Upper lobe of right lung (tissue), 1 donor: ENCODE data around the gene CD180. TPM values are rescaled to one million over a fixed set of nuclear protein-coding genes. Genes with fewer than 3 reads are reported as not detected.

Experiments
- ATAC-seq: fragments of 200-7000 bp; cut with Tn5 transposase; one replicate; pipeline ENCODE4 v1.9.1; 2020; ENCODE audit warnings: mild to moderate bottlenecking, moderate library complexity
- DNase-seq: peaks from one replicate; pipeline ENCODE4 v3.0.0-alpha.2; 2020
- H3K27ac ChIP-seq: fragments of 200-600 bp; one replicate; pipeline ENCODE4 v1.8.0; 2022
- H3K27me3 ChIP-seq: fragments of 200-600 bp; one replicate; pipeline ENCODE4 v1.8.0; 2022; ENCODE audit warnings: mild to moderate bottlenecking
- H3K36me3 ChIP-seq: fragments of 200-600 bp; one replicate; pipeline ENCODE4 v1.8.0; 2022
- H3K4me1 ChIP-seq: fragments of 200-600 bp; one replicate; pipeline ENCODE4 v1.8.0; 2022
- H3K4me3 ChIP-seq: fragments of 200-600 bp; one replicate; pipeline ENCODE4 v1.8.0; 2022; ENCODE audit warnings: mild to moderate bottlenecking
- H3K9me3 ChIP-seq: fragments of 200-600 bp; one replicate; pipeline ENCODE4 v1.8.0; 2022
- CTCF ChIP-seq: fragments of 200-600 bp; IDR thresholded peaks from one replicate; pipeline ENCODE4 v1.8.0; 2022; ENCODE audit warnings: antibody characterized with exemption
- intact Hi-C: fragments of 100-400 bp; cut with DNase I; formaldehyde crosslinking; loops from one replicate; pipeline ENCODE4 v1.11.0; 2022
- long read RNA-seq: library from polyadenylated mRNA; unstranded; transcript quantifications from one replicate; pipeline ENCODE4 v2.0.0, GENCODE V29; 2021
- total RNA-seq: library from RNA; stranded (reverse); fragmentation: NEBNext Ultra II Directional; extraction: Animal tissue kit (Norgen Biotek cat#: 25700); gene quantifications from one replicate; pipeline ENCODE4 v1.2.1, GENCODE V29; 2021
- donor health status: DM: no; HTN: yes; CAD: no; lungs with severe emphysema.

Gene CD180
- 3.0 TPM for total RNA-seq
- long read RNA-seq, full-length matches to known transcripts, result 6 of 6 reads
- long read RNA-seq, partial matches to known transcripts, result 0 of 6 reads
- long read RNA-seq, other reads (novel, unspliced or antisense), result 0 of 6 reads

- Histone ChIP-seq H3K9me3 (no peaks in the 10 kb centered on the region), H3K36me3 (no peaks in the 10 kb centered on the region), H3K27me3 (no peaks in the 10 kb centered on the region), H3K4me3 (no peak within 1 kb of the TSS), H3K4me1 (peaks cover 16% of the 10 kb centered on the region), H3K27ac (no peak within 1 kb of the TSS)
- ATAC-seq (no peak), DNase-seq (no peak)
- no peak for TF ChIP-seq CTCF
- intact Hi-C loops, result no loop called here
These were observed at the start of gene CD180 for GRCh38 chr5:67196537-67197059. CD180 (minus strand) TSS chr5:67196799; CDS start chr5:67196641, 158 bp downstream.

- Histone ChIP-seq H3K4me1 (peaks cover 18% of the 10 kb centered on the region), H3K27me3 (no peaks in the 10 kb centered on the region), H3K9me3 (no peaks in the 10 kb centered on the region), H3K27ac (peak overlapping the region; percentile 45), H3K36me3 (no peaks in the 10 kb centered on the region), H3K4me3 (no peak overlapping the region)
- ATAC-seq (peak; percentile 77), DNase-seq (no peak)
- intact Hi-C loops, result no loop called here
- peak; percentile 78 for TF ChIP-seq CTCF
These were observed 49.5 kb upstream of the CD180 start for GRCh38 chr5:67246108-67246507.

- no peak for ATAC-seq
- no peak for DNase-seq
- Histone ChIP-seq H3K36me3 (no peaks in the 10 kb centered on the region), H3K27ac (peak overlapping the region; percentile 45), H3K4me3 (no peak overlapping the region), H3K27me3 (no peaks in the 10 kb centered on the region), H3K4me1 (peaks cover 18% of the 10 kb centered on the region), H3K9me3 (no peaks in the 10 kb centered on the region)
- no peak for TF ChIP-seq CTCF
- intact Hi-C loops, result no loop called here
These were observed 48.8 kb upstream of the CD180 start for GRCh38 chr5:67245259-67245846.

- ATAC-seq (peak; percentile 36), DNase-seq (no peak)
- no peak for TF ChIP-seq CTCF
- no peaks in the 10 kb centered on the region for H3K36me3 ChIP-seq
- H3K4me3 ChIP-seq, result no peak overlapping the region
- no peaks in the 10 kb centered on the region for H3K27me3 ChIP-seq
- H3K9me3 ChIP-seq, result no peaks in the 10 kb centered on the region
- intact Hi-C loops, result no loop called here
- no peak overlapping the region for H3K27ac ChIP-seq
- H3K4me1 ChIP-seq, result peaks cover 17% of the 10 kb centered on the region
These were observed 47.8 kb upstream of the CD180 start for GRCh38 chr5:67244345-67244793.

- Histone ChIP-seq H3K27ac (no peak overlapping the region), H3K4me1 (peaks cover 12% of the 10 kb centered on the region), H3K27me3 (no peaks in the 10 kb centered on the region), H3K4me3 (no peak overlapping the region), H3K9me3 (no peaks in the 10 kb centered on the region), H3K36me3 (no peaks in the 10 kb centered on the region)
- intact Hi-C loops, result no loop called here
- no peak for DNase-seq
- no peak for TF ChIP-seq CTCF
- no peak for ATAC-seq
These were observed 47.3 kb upstream of the CD180 start for GRCh38 chr5:67243944-67244343.
